Measurements from ENCODE around the gene PPP5C.

The PPP5C gene

GRCh38 chr19:46404753-46405468 is 58.0 kb downstream of the PPP5C start:
- no peak for DNase-seq (ENCODE audit: low read depth)
- peak; percentile 18 for TF ChIP-seq CTCF (conservative IDR thresholded peaks at IDR 0.05; ENCODE audit: low read depth, low read length)
- no peak overlapping the region for H3K4me3 ChIP-seq (ENCODE audit: low read length)

- H3K4me3 ChIP-seq (ENCODE audit: low read length), result no peak overlapping the region
- no peak for DNase-seq (ENCODE audit: low read depth)
- TF ChIP-seq CTCF (conservative IDR thresholded peaks at IDR 0.05; ENCODE audit: low read depth, low read length), result no peak
These were observed 60.1 kb downstream of the PPP5C start for GRCh38 chr19:46406976-46407375.

GRCh38 chr19:46407856-46408663 is 61.2 kb downstream of the PPP5C start:
- no peak overlapping the region for H3K4me3 ChIP-seq (ENCODE audit: low read length)
- TF ChIP-seq CTCF (conservative IDR thresholded peaks at IDR 0.05; ENCODE audit: low read depth, low read length), result no peak
- no peak for DNase-seq (ENCODE audit: low read depth)

- no peak for DNase-seq (ENCODE audit: low read depth)
- no peak for TF ChIP-seq CTCF (conservative IDR thresholded peaks at IDR 0.05; ENCODE audit: low read depth, low read length)
- H3K4me3 ChIP-seq (ENCODE audit: low read length), result no peak overlapping the region
These were observed 61.8 kb downstream of the PPP5C start for GRCh38 chr19:46408664-46409039.

GRCh38 chr19:46409191-46409590 is 62.3 kb downstream of the PPP5C start:
- H3K4me3 ChIP-seq (ENCODE audit: low read length), result no peak overlapping the region
- no peak for DNase-seq (ENCODE audit: low read depth)
- no peak for TF ChIP-seq CTCF (conservative IDR thresholded peaks at IDR 0.05; ENCODE audit: low read depth, low read length)

- no peak for TF ChIP-seq CTCF (conservative IDR thresholded peaks at IDR 0.05; ENCODE audit: low read depth, low read length)
- H3K4me3 ChIP-seq (ENCODE audit: low read length), result no peak overlapping the region
These were observed 63.6 kb downstream of the PPP5C start for GRCh38 chr19:46410205-46411087.

More at GRCh38 chr19:46410205-46411087, 63.6 kb downstream of the PPP5C start:
- no peak for DNase-seq (ENCODE audit: low read depth)

All from retinal pigment epithelial cell (primary cell).